Cardiac ventricle fibroblast (primary cell): Measurements from ENCODE around the gene FAM184A. TPM values are rescaled to one million over a fixed set of nuclear protein-coding genes. Genes with fewer than 3 reads are reported as not detected.

Experiments
- total RNA-seq: library from RNA; depleted of rRNA; stranded (reverse); fragments of >200 nt; gene quantifications from 2 replicates; pipeline ENCODE4 v1.2.3, GENCODE V29; 2015

Gene FAM184A
- total RNA-seq: 0.56 and 0.83 TPM in 2 replicates

DNA sequence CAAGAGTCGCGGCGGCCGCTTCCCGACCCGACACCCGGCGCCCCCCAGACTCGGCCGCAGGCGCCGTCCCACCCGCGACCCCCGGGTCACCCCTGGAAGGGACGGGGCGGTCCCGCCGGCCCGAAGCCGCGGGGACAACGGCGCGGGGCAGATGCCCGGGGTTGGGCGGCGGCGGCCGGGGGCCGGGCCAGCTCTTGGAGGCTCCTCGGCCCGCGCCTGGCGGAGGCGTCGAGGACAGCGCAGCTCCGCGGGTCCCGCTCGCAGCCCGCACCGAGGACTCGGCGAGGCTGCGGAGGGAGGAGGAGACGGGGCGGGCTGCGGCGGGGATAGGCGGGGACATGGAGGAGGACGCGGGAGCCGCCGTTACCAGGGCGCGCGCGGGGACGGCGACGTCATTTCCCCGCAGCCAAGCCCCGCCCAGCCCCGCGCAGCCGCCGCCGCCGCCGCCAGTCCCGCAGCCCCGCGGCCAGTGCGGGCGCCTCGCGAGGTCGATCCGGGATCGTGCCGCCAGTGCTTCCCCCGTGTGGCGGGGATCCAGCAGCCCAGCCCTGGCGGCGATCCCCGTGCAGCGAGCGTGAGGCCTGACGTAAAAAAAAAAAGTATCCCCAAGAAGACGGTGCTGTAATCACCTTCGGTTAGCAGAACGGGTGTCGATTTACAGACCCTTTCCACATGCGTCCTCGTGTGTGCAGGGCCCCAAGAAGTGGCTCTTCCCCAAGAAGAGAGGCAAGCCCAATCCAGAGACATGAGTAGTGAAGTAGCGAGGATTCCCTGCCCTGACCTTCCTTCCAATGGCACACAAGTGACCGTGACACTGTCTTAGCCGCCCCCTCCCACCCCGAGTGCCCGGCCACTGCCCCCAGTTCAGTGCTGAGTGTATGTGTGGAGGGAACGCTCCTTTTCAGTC, at the start of gene FAM184A:
Gene FAM184A, minus strand, starts transcription at position 289 of the 907 bp plus-strand sequence. CDS start 365 bp downstream, outside the sequence.

DNA sequence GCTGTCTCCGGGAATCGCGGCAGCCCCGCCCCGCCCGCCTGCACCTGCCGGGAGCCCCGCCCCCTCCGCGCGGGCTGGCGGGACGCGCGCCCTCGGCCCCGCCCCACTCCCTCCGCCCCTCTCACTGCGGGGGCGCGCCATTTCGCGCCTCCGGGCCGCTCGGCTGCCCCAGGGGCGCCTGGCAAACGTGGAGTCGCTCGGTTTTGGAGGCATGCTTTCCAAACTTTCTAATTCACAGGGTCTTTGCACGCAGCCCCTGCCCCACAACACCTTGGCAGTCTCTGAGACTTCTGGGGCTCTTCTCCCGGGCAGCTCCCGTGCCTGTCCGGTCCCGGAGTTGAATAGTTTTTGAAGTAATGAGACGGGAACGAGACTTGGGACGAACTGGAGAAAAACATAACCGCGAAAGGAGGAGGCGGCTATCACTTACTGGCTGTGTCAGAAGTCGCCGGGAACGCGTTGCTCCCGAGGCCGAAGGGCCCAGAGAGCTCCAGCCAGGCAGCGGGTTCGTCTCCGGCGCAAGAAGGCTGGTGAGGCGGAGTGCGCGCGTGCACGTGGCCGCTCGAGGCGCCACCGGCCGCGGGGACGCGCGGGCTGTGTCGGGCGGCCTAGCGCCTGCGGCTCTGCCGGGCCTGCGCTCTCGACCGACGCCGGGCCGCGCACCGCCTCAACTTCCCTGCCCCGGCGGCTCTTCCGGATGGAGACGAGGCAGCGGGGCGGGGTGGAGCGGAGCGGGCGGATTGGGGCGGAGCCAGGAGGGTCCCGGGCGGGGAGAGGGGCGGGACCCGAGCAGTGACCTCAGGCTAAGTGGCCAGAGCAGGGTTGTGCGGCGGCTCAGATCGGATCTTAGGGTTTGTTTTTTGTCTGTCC, 143.8 kb downstream of the FAM184A start, which contains the start of gene MCM9:
Gene MCM9, minus strand, starts transcription at position 699 of the 870 bp plus-strand sequence. CDS start 3,436 bp downstream, outside the sequence.

Other genes starting within 250 kb of the FAM184A start
- 9.3 and 9.5 TPM in 2 replicates for gene ASF1A, start 184.5 kb downstream of the FAM184A start, total RNA-seq
- gene MCM9, start 143.5 kb downstream of the FAM184A start, total RNA-seq: 6.7 and 7.8 TPM in 2 replicates